Colonic mucosa (tissue), 4 donors: ENCODE results near the gene CAPN2. TPM values are rescaled to one million over a fixed set of nuclear protein-coding genes. Genes with fewer than 3 reads are reported as not detected.

Experiments used
- DNase-seq: peaks from one replicate; pipeline ENCODE4 v3.0.0-alpha.2; 2020
- H3K27ac ChIP-seq: fragments of 200-600 bp; one replicate; pipeline ENCODE4 v1.8.0; 2021
- H3K27me3 ChIP-seq: fragments of 200-600 bp; one replicate; pipeline ENCODE4 v1.8.0; 2021
- H3K36me3 ChIP-seq: fragments of 200-600 bp; one replicate; pipeline ENCODE4 v1.8.0; 2021
- H3K4me1 ChIP-seq: fragments of 200-600 bp; one replicate; pipeline ENCODE4 v1.8.0; 2021; ENCODE audit warnings: mild to moderate bottlenecking
- H3K4me3 ChIP-seq: fragments of 200-600 bp; one replicate; pipeline ENCODE4 v1.8.0; 2021
- H3K9ac ChIP-seq, 2 donors: one replicate each; pipeline ENCODE4 v1.7.0; 2013; ENCODE audit warnings: control low read depth in 2 of 2, low read depth in 2 of 2, low read length in 2 of 2
- H3K9me3 ChIP-seq: fragments of 200-600 bp; one replicate; pipeline ENCODE4 v1.8.0; 2021
- CTCF ChIP-seq: fragments of 200-600 bp; IDR thresholded peaks from one replicate; pipeline ENCODE4 v1.8.0; 2022; ENCODE audit warnings: antibody characterized with exemption, mild to moderate bottlenecking
- intact Hi-C: fragments of 100-400 bp; cut with DNase I; formaldehyde crosslinking; loops from one replicate; pipeline ENCODE4 v1.14.1; 2022
- total RNA-seq, 2 donors: library from RNA; stranded (reverse); fragmentation: NEBNext Ultra II Directional in 1 of 2; extraction: Animal tissue kit (Norgen Biotek cat#: 25700) in 1 of 2; gene quantifications; one replicate each; pipeline ENCODE4 v1.2.1, GENCODE V29; 2021
- donor health status: healthy.
- donor health status: DM: no; HTN: no; CAD: no.
- donor health status: DM: no; HTN: no; CAD: no.

The CAPN2 gene
- total RNA-seq, 2 donors from 2014 or later: 197 to 323 TPM

DNA sequence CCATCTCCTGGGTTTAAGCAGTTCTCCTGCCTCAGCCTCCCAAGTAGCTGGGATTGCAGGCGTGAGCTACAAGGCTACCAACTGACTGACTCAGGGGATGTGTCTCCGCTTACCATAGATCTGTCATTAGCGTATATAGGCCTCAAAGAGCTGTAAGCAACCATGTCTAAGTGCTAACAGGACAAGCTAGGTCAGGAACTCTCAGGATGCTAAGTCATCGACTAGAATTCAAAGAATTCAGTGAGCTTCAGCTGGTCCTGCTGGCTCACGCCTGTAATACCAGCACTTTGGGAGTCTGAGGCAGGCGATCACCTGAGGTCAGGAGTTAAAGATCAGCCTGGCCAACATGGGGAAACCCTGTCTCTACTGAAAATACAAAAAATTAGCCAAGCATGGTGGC, 29.5 kb downstream of the CAPN2 start:
- intact Hi-C loops: no loop called here
- Histone ChIP-seq H3K36me3 (no peaks in the 10 kb centered on the region), H3K9ac (no peak overlapping the region), H3K9me3 (no peaks in the 10 kb centered on the region), H3K27me3 (no peaks in the 10 kb centered on the region), H3K4me3 (no peak overlapping the region), H3K4me1 (peaks cover 17% of the 10 kb centered on the region), H3K27ac (no peak overlapping the region)
- TF ChIP-seq CTCF: no peak
- DNase-seq: no peak

- intact Hi-C loops: no loop called here
- H3K4me3 ChIP-seq: no peak overlapping the region
- no peaks in the 10 kb centered on the region for H3K27me3 ChIP-seq
- H3K9me3 ChIP-seq: no peaks in the 10 kb centered on the region
- H3K4me1 ChIP-seq: peaks cover 11% of the 10 kb centered on the region
- no peak for DNase-seq
- no peak overlapping the region for H3K9ac ChIP-seq
- no peak for TF ChIP-seq CTCF
- H3K36me3 ChIP-seq: no peaks in the 10 kb centered on the region
- H3K27ac ChIP-seq: no peak overlapping the region
Measured at GRCh38 chr1:223742856-223743517, 30.6 kb downstream of the CAPN2 start.

- Histone ChIP-seq H3K4me1 (no peaks in the 10 kb centered on the region), H3K9me3 (no peaks in the 10 kb centered on the region), H3K27ac (no peak overlapping the region), H3K27me3 (no peaks in the 10 kb centered on the region), H3K4me3 (no peak overlapping the region), H3K9ac (no peak overlapping the region), H3K36me3 (no peaks in the 10 kb centered on the region)
- intact Hi-C loops: no loop called here
- DNase-seq: no peak
- TF ChIP-seq CTCF: no peak
Measured at GRCh38 chr1:223745731-223746130, 33.4 kb downstream of the CAPN2 start.

- Histone ChIP-seq H3K9me3 (no peaks in the 10 kb centered on the region), H3K27me3 (no peaks in the 10 kb centered on the region), H3K4me1 (no peaks in the 10 kb centered on the region), H3K4me3 (peak overlapping the region; percentile 10), H3K9ac (no peak overlapping the region), H3K36me3 (peaks cover 15% of the 10 kb centered on the region), H3K27ac (peak overlapping the region; percentile 3)
- peak; percentile 67 for DNase-seq
- intact Hi-C loops: loop anchor here (2.0 kb wide), 1 partner anchor 37 kb away; no protein-coding TSS in a partner anchor
- TF ChIP-seq CTCF: no peak
Measured at GRCh38 chr1:223747838-223748335, 35.5 kb downstream of the CAPN2 start.

GRCh38 chr1:223748405-223748772, 36.0 kb downstream of the CAPN2 start:
- Histone ChIP-seq H3K9ac (peak overlapping the region; percentile 23 to 53), H3K4me1 (no peaks in the 10 kb centered on the region), H3K27me3 (no peaks in the 10 kb centered on the region), H3K36me3 (peaks cover 20% of the 10 kb centered on the region), H3K27ac (peak overlapping the region; percentile 3), H3K9me3 (no peaks in the 10 kb centered on the region), H3K4me3 (peak overlapping the region; percentile 10)
- TF ChIP-seq CTCF: no peak
- DNase-seq: no peak
- intact Hi-C loops: loop anchor here (2.0 kb wide), 1 partner anchor 38 kb away; no protein-coding TSS in a partner anchor
